ENCODE measurements around the gene ZFAND3. TPM values are rescaled to one million over a fixed set of nuclear protein-coding genes. Genes with fewer than 3 reads are reported as not detected.

ZFAND3 gene
- total RNA-seq, 1 donor from 2014 or later, result 66.9 TPM

DNA sequence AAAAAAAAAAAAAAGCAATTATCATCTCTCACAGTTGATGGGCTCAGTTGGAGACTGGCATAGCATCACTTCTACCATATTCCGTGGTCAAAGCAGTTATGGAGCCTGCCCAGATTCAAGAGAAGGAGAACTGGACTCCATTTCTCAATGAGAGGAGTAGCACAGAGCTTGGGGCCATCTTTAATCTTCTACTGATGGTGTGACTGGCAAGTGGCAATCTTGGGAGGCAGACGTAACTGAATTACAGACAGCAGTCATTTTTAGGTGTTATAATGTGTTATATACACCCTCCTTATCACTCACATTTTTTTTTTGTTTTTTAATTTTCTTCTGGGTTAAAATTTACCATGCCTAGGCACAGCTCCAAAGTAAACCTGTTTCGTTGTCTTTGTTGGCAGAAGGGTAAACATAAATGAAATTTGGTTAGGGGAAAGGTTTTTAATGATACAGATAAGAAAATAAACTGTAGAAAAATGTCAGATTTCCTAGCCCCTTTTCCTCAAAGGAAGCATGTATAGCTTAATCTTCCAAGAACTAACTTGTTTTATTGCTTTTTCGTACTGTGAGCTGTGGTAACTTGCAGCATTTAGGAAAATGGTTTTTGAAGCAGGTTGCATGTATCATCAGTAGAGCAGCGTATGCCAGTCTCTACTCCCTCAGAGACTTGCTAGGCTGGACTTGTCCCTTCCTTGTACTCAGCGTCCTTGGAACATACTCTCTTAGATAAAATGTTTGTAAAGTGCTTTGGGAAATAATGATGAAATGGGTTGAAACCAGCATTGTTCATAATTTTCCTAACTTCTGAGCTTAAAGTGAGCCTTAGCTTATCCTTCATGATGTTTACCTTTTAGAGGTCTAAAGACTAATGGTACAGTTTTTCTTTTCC lies 25.7 kb downstream of the ZFAND3 start:
- Mint-ChIP-seq H3K27me3 (no peaks in the 10 kb centered on the region), H3K27ac (peak overlapping the region; percentile 3), H3K9me3 (no peaks in the 10 kb centered on the region), H3K4me1 (ENCODE audit: unreplicated experiment) (peaks cover 29% of the 10 kb centered on the region), H3K4me3 (no peak overlapping the region), H3K36me3 (peaks cover 4% of the 10 kb centered on the region)
- TF ChIP-seq, protein P1, sequence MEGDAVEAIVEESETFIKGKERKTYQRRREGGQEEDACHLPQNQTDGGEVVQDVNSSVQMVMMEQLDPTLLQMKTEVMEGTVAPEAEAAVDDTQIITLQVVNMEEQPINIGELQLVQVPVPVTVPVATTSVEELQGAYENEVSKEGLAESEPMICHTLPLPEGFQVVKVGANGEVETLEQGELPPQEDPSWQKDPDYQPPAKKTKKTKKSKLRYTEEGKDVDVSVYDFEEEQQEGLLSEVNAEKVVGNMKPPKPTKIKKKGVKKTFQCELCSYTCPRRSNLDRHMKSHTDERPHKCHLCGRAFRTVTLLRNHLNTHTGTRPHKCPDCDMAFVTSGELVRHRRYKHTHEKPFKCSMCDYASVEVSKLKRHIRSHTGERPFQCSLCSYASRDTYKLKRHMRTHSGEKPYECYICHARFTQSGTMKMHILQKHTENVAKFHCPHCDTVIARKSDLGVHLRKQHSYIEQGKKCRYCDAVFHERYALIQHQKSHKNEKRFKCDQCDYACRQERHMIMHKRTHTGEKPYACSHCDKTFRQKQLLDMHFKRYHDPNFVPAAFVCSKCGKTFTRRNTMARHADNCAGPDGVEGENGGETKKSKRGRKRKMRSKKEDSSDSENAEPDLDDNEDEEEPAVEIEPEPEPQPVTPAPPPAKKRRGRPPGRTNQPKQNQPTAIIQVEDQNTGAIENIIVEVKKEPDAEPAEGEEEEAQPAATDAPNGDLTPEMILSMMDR (conservative IDR thresholded peaks at IDR 0.05), result no peak
- DNase-seq (ENCODE audit: extremely low spot score, unreplicated experiment), result no peak

DNA sequence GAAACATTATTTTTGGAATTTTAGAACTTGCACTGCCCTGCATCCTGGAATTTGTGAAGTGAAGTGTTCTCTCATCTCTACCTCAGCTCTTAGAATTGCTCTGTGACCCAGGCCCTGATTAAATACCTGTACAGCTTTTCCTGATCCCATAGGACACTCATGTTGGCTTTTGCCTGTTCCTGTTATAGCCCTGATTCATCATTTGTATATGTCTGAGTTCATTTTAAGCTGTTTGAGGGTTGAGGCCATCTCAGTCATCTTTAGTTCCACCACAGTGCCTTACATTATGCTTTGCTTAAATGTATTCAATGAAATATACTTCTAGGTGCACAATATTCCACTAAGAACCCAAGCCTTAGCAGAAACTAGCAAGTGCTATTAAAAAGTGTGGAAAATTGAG lies 26.4 kb downstream of the ZFAND3 start:
- H3K36me3 Mint-ChIP-seq, result no peaks in the 10 kb centered on the region
- H3K9me3 Mint-ChIP-seq, result no peaks in the 10 kb centered on the region
- peaks cover 23% of the 10 kb centered on the region for H3K4me1 Mint-ChIP-seq (ENCODE audit: unreplicated experiment)
- TF ChIP-seq, protein P1 (conservative IDR thresholded peaks at IDR 0.05), result no peak
- peak overlapping the region; percentile 3 for H3K27ac Mint-ChIP-seq
- H3K4me3 Mint-ChIP-seq, result no peak overlapping the region
- DNase-seq (ENCODE audit: extremely low spot score, unreplicated experiment), result no peak
- H3K27me3 Mint-ChIP-seq, result no peaks in the 10 kb centered on the region

DNA sequence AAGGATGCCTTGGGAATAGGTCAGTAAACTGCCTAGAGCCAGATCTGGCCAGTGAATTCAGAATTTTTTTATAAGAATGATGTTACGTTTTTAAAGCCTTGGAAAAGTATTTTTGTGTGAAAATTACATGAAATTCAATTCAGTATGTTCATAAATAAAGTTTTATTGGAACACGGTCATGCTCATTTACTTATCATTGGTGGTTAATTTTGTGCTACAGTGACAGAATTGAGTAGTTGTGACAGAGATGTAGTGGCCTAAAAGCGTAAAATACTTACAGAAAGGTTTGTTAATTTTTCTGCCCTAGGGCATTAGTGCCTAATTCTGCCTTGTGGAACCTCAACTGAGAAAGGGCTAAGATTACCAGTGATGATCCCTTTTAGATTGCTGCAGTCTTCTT lies 28.2 kb downstream of the ZFAND3 start:
- Mint-ChIP-seq H3K9me3 (no peaks in the 10 kb centered on the region), H3K4me1 (ENCODE audit: unreplicated experiment) (peaks cover 21% of the 10 kb centered on the region), H3K4me3 (no peak overlapping the region), H3K36me3 (no peaks in the 10 kb centered on the region), H3K27me3 (no peaks in the 10 kb centered on the region), H3K27ac (no peak overlapping the region)
- TF ChIP-seq, protein P1 (conservative IDR thresholded peaks at IDR 0.05), result no peak
- DNase-seq (ENCODE audit: extremely low spot score, unreplicated experiment), result no peak

DNA sequence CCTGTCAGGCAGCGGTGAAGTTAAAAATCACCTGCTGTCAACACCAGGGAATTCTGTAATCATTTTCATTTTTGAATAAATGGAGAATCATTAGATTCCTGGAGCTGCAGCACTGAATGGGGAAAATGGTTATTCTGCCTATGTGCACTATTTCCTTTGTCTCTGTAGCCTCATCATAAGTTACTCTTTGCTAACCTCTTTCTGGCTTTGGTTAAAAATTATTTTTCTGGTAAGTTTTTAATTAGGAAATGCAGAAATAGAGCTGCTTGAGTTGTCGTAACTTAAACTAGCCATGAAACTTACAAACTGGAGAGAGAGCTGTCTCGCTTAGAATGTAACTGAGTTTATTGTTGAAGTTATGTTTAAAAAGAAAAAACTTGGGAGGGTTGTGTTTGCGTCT lies 28.8 kb downstream of the ZFAND3 start:
- DNase-seq (ENCODE audit: extremely low spot score, unreplicated experiment), result no peak
- no peaks in the 10 kb centered on the region for H3K9me3 Mint-ChIP-seq
- H3K27me3 Mint-ChIP-seq, result no peaks in the 10 kb centered on the region
- TF ChIP-seq, protein P1 (conservative IDR thresholded peaks at IDR 0.05), result no peak
- H3K4me3 Mint-ChIP-seq, result no peak overlapping the region
- H3K4me1 Mint-ChIP-seq (ENCODE audit: unreplicated experiment), result peaks cover 21% of the 10 kb centered on the region
- H3K27ac Mint-ChIP-seq, result no peak overlapping the region
- no peaks in the 10 kb centered on the region for H3K36me3 Mint-ChIP-seq

DNA sequence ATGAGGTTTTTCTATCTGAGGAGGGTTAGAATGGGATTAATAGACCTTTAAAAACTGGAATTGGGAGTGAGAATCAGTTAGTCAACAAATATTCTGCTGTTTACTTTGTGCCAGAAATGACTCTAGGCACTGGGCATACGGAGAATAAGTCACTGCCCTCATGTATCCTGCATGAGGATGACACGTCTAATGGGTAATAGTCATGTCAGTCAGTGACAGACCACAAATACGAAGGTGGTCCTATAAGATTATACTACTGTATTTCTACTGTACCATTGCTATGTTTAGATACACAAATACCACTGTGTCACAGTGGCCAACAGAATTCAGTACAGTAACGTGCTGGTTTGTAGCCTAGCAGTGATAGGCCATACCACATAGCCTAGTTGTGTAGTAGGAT lies 30.7 kb downstream of the ZFAND3 start:
- DNase-seq (ENCODE audit: extremely low spot score, unreplicated experiment), result no peak
- H3K4me3 Mint-ChIP-seq, result no peak overlapping the region
- H3K27ac Mint-ChIP-seq, result no peak overlapping the region
- H3K27me3 Mint-ChIP-seq, result no peaks in the 10 kb centered on the region
- no peaks in the 10 kb centered on the region for H3K36me3 Mint-ChIP-seq
- H3K4me1 Mint-ChIP-seq (ENCODE audit: unreplicated experiment), result peaks cover 17% of the 10 kb centered on the region
- TF ChIP-seq, protein P1 (conservative IDR thresholded peaks at IDR 0.05), result no peak
- H3K9me3 Mint-ChIP-seq, result no peaks in the 10 kb centered on the region

All from type B pancreatic cell (in vitro differentiated cells).